Lung (tissue), 12 donors: ENCODE results near the gene PRR36. TPM values are rescaled to one million over a fixed set of nuclear protein-coding genes. Genes with fewer than 3 reads are reported as not detected.
"Not testable (repeated sequence)": the region's sequence is repeated elsewhere in the genome, so short reads cannot be mapped to it uniquely, and the experiment has no call there.

Experiments used
- ATAC-seq: fragments of 200-7000 bp; cut with Tn5 transposase; one replicate; pipeline ENCODE4 v1.9.1; 2020; ENCODE audit warnings: moderate number of reproducible peaks; ENCODE audit not compliant: insufficient read depth, low FRiP score
- DNase-seq, 3 donors: peaks; one replicate each; pipeline ENCODE4 v3.0.0-alpha.2; 2013 to 2017
- H3K27ac ChIP-seq, 2 donors: one replicate each; pipeline ENCODE4 v1.5.1; 2013; ENCODE audit warnings: mild to moderate bottlenecking in 2 of 2, moderate library complexity in 2 of 2, control low read depth in 1 of 2, inconsistent platforms in 1 of 2, low read depth in 1 of 2, low read length in 1 of 2
- H3K27me3 ChIP-seq, 3 donors: one replicate each; pipeline ENCODE4 v1.5.1; 2013; ENCODE audit warnings: low read length in 2 of 3; ENCODE audit not compliant: control insufficient read depth in 3 of 3, insufficient read depth in 3 of 3
- H3K36me3 ChIP-seq, 4 donors: one replicate each; pipeline ENCODE4 v1.5.1; 2013; ENCODE audit warnings: low read length in 4 of 4, mild to moderate bottlenecking in 1 of 4, moderate library complexity in 1 of 4; ENCODE audit not compliant: control insufficient read depth in 4 of 4, insufficient read depth in 4 of 4
- H3K4me1 ChIP-seq, 5 donors: one replicate each; pipeline ENCODE4 v1.5.1; 2013; ENCODE audit warnings: low read length in 5 of 5, mild to moderate bottlenecking in 2 of 5, moderate library complexity in 1 of 5; ENCODE audit not compliant: control insufficient read depth in 5 of 5, insufficient read depth in 5 of 5
- H3K4me3 ChIP-seq: one replicate; pipeline ENCODE4 v1.5.1; 2013; ENCODE audit warnings: mild to moderate bottlenecking, control low read depth, moderate library complexity
- H3K9ac ChIP-seq, 2 donors: one replicate each; pipeline ENCODE4 v1.5.1; 2013; ENCODE audit warnings: low read length in 2 of 2, control low read depth in 1 of 2; ENCODE audit not compliant: insufficient read depth in 1 of 2
- H3K9me3 ChIP-seq, 4 donors: one replicate each; pipeline ENCODE4 v1.5.1; 2013; ENCODE audit warnings: low read length in 3 of 4, mild to moderate bottlenecking in 1 of 4, moderate library complexity in 1 of 4; ENCODE audit not compliant: control insufficient read depth in 4 of 4, insufficient read depth in 3 of 4
- WGBS, 2 donors: extraction: QIAGEN DNeasy Blood & Tissue Kit; methylation state at CpG; one replicate each; pipeline ENCODE4 v1.1.7; 2013; 5-methylcytosine and 5-hydroxymethylcytosine counted together
- polyA plus RNA-seq, 2 donors: library from polyadenylated mRNA; stranded (reverse); fragments of 200-250 nt; gene quantifications; one replicate each; pipeline ENCODE4 v1.2.1, GENCODE V29; 2013
- total RNA-seq, 2 donors: library from RNA; depleted of rRNA in 1 of 2; stranded (reverse); fragments of >200 nt in 1 of 2; gene quantifications; one replicate each; pipeline ENCODE4 v1.2.1, GENCODE V29; 2014 to 2021
- TF ChIP-seq, protein P1 (sequence below): IDR thresholded peaks from 2 replicates; pipeline ENCODE4 v1.5.1; 2012; ENCODE audit warnings: mild to moderate bottlenecking; ENCODE audit errors: control extremely low read depth, extremely low read depth
- donor health status: control.
- donor health status: control.
- donor health status: Bipolar disorder and iron deficiency.
- donor health status: healthy.
- donor health status: DM: yes; HTN: yes; CAD: no.

Gene PRR36
- total and polyA plus RNA-seq, 4 donors = 0.30 to 3.4 (median 1.1) TPM

- Histone ChIP-seq H3K27ac (peak within 1 kb of the TSS; percentile 89 to 95), H3K9me3 (no peaks in the 10 kb centered on the region), H3K36me3 (peaks cover 0 to 15% (median 8%) of the 10 kb centered on the region in 4 donors), H3K4me3 (peak within 1 kb of the TSS; percentile 68), H3K4me1 (peaks cover 0 to 33% (median 16%) of the 10 kb centered on the region in 5 donors), H3K9ac (peak within 1 kb of the TSS in 1 of 2 donors; percentile 53), H3K27me3 (peaks cover 0 to 40% (median 24%) of the 10 kb centered on the region in 3 donors)
- ATAC-seq (peak; percentile 85), DNase-seq (peak; percentile 94 to 97 (median 97))
- 6 to 8% methylated on average over 61 to 62 of the region's 62 CpGs for WGBS, 2 donors
- TF ChIP-seq, protein P1, sequence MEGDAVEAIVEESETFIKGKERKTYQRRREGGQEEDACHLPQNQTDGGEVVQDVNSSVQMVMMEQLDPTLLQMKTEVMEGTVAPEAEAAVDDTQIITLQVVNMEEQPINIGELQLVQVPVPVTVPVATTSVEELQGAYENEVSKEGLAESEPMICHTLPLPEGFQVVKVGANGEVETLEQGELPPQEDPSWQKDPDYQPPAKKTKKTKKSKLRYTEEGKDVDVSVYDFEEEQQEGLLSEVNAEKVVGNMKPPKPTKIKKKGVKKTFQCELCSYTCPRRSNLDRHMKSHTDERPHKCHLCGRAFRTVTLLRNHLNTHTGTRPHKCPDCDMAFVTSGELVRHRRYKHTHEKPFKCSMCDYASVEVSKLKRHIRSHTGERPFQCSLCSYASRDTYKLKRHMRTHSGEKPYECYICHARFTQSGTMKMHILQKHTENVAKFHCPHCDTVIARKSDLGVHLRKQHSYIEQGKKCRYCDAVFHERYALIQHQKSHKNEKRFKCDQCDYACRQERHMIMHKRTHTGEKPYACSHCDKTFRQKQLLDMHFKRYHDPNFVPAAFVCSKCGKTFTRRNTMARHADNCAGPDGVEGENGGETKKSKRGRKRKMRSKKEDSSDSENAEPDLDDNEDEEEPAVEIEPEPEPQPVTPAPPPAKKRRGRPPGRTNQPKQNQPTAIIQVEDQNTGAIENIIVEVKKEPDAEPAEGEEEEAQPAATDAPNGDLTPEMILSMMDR = no peak
Observed at GRCh38 chr19:7919610-7920518, 45.7 kb upstream of the PRR36 start, which contains the start of gene SNAPC2. Gene SNAPC2, plus strand, starts transcription at chr19:7920338. Its CDS starts 29 bp downstream, at chr19:7920367.

- WGBS, 2 donors = 38 to 50% methylated on average over 42 of the region's 42 CpGs
- H3K27me3 ChIP-seq = peaks cover 0 to 44% (median 28%) of the 10 kb centered on the region in 3 donors
Observed at GRCh38 chr19:7918615-7919421, 44.6 kb upstream of the PRR36 start.

DNA sequence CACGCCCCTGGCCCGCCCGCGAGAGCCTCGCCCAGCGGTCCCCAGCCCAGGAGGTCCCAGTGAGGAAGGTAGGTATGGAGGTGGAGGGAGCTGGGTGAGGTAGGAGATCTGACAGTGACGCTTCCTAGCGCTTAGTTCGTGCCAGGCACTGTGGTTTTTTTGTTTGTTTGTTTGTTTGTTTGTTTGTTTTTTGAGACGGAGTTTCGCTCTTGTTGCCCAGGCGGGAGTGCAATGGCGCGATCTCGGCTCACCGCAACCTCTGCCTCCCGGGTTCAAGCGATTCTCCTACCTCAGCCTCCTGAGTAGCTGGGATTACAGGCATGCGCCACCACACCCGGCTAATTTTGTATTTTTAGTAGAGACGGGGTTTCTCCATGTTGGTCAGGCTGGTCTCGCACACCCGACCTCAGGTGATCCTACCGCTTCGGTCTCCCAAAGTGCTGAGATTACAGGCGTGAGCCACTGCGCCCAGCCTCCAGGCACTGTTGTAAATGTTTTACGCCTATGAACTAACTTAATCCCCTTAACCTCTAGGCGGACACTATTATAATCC is 43.9 kb upstream of the PRR36 start:
- Histone ChIP-seq H3K36me3 (peaks cover 0 to 15% (median 8%) of the 10 kb centered on the region in 4 donors), H3K27ac (peak overlapping the region in 1 of 2 donors; percentile 47), H3K27me3 (peaks cover 0 to 44% (median 28%) of the 10 kb centered on the region in 3 donors), H3K4me1 (peaks cover 0 to 33% (median 12%) of the 10 kb centered on the region in 5 donors)
- H3K9ac ChIP-seq, DNase-seq, H3K9me3 ChIP-seq, H3K4me3 ChIP-seq, ATAC-seq: not testable (repeated sequence)
- 27 to 29% methylated on average over 27 to 29 of the region's 29 CpGs for WGBS, 2 donors

More at GRCh38 chr19:7918615-7919421, 44.6 kb upstream of the PRR36 start:
- H3K9ac ChIP-seq = no peak overlapping the region
- no peak overlapping the region for H3K4me3 ChIP-seq
- peaks cover 0 to 15% (median 8%) of the 10 kb centered on the region in 4 donors for H3K36me3 ChIP-seq
- H3K9me3 ChIP-seq = peaks cover 0 to 4% (median 0%) of the 10 kb centered on the region in 4 donors
- no peak for ATAC-seq
- TF ChIP-seq, protein P1 = no peak
- DNase-seq = no peak
- peaks cover 0 to 33% (median 12%) of the 10 kb centered on the region in 5 donors for H3K4me1 ChIP-seq
- H3K27ac ChIP-seq = no peak overlapping the region
